Activated CD8-positive, alpha-beta T cell treated with anti-CD3 and anti-CD28 coated beads for 36 hours (primary cell): Measurements from ENCODE around the gene MMP11. TPM values are rescaled to one million over a fixed set of nuclear protein-coding genes. Genes with fewer than 3 reads are reported as not detected.
A peak's percentile ranks its signal among the peaks of the same experiment; 100 is the strongest.

Experiments used
- ATAC-seq: fragments of 200-7000 bp; cut with Tn5 transposase; one replicate; pipeline ENCODE4 v1.10.0; 2021; ENCODE audit warnings: mild to moderate bottlenecking, moderate library complexity
- CTCF ChIA-PET: fragments of 350-600 bp; sonication (Branson Sonifier 250); formaldehyde crosslinking; loops from one replicate; lab custom pipeline; 2021; ENCODE audit warnings: antibody characterized with exemption; lab: Charles Lee
- POLR2A ChIA-PET: fragments of 350-600 bp; sonication (Branson Sonifier 250); formaldehyde crosslinking; loops from one replicate; lab custom pipeline; 2021; ENCODE audit warnings: antibody characterized with exemption; lab: Charles Lee
- DNase-seq: peaks from one replicate; pipeline ENCODE4 v3.0.0-alpha.2; 2020
- H3K27ac Mint-ChIP-seq: one replicate; pipeline ENCODE4 v1.8.0; 2021; ENCODE audit warnings: mild to moderate bottlenecking, mixed read lengths
- H3K27me3 Mint-ChIP-seq: one replicate; pipeline ENCODE4 v1.8.0; 2021; ENCODE audit warnings: mixed read lengths
- H3K36me3 Mint-ChIP-seq: one replicate; pipeline ENCODE4 v1.8.0; 2021; ENCODE audit warnings: low read depth, mixed read lengths
- H3K4me1 Mint-ChIP-seq: one replicate; pipeline ENCODE4 v1.8.0; 2021; ENCODE audit warnings: low read depth, mixed read lengths
- H3K4me3 Mint-ChIP-seq: one replicate; pipeline ENCODE4 v1.8.0; 2021; ENCODE audit warnings: mild to moderate bottlenecking, moderate library complexity, mixed read lengths
- H3K9me3 Mint-ChIP-seq: one replicate; pipeline ENCODE4 v1.8.0; 2021; ENCODE audit warnings: mixed read lengths
- CTCF ChIP-seq: fragments of 200-600 bp; IDR thresholded peaks from one replicate; pipeline ENCODE4 v1.8.0; 2022; ENCODE audit warnings: antibody characterized with exemption, mild to moderate bottlenecking
- intact Hi-C: fragments of 100-400 bp; cut with micrococcal nuclease; formaldehyde crosslinking; loops from one replicate; pipeline ENCODE4 v1.10.0; 2022
- total RNA-seq, 2 experiments: library from RNA; stranded (reverse); gene quantifications; one replicate each; pipeline ENCODE4 v1.2.3, GENCODE V29; 2021

Gene MMP11
- total RNA-seq, 2 experiments from 2014 or later, result 0.85 to 1.4 TPM

DNA sequence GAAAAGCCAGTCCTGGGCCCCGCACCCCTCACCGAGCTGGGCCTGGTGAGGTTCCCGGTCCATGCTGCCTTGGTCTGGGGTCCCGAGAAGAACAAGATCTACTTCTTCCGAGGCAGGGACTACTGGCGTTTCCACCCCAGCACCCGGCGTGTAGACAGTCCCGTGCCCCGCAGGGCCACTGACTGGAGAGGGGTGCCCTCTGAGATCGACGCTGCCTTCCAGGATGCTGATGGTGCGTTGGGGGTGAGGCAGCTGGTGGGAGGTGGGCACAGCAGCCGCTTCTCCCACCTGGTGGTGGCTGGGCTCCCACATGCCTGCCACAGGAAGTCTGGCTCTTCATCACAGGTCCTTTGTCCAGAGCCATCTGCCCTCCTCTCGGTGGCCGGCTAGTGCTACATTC, 9.6 kb downstream of the MMP11 start:
- Mint-ChIP-seq H3K36me3 (no peaks in the 10 kb centered on the region), H3K27ac (no peak overlapping the region), H3K27me3 (no peaks in the 10 kb centered on the region), H3K4me3 (no peak overlapping the region), H3K9me3 (no peaks in the 10 kb centered on the region), H3K4me1 (peaks cover 13% of the 10 kb centered on the region)
- ChIA-PET POLR2A (interaction anchor here (0.7 kb wide), 1 partner anchor 104 kb away, joined by 3 read pairs; no protein-coding TSS in a partner anchor), CTCF (no interaction called here)
- no peak for DNase-seq
- intact Hi-C loops, result no loop called here
- ATAC-seq, result no peak
- TF ChIP-seq CTCF, result no peak

DNA sequence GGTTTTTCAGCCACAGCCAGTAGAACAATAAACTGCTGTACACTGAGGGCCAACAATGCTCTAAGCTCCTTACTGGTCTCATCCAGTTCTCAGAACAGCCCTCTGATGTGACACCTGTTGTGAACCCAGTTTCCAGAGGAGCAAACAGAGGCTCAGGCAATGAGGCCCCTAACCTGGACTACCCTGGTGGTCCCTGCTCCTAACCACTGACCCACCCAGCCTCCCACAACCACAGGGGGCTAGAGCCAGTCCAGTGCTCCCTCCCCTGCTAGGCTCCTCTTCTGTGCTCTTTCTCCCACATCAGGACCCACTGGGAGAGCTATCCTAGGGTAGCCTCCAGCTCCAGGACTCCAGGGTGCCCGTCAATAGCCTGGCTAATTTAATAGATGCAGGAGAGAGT, 10.1 kb downstream of the MMP11 start:
- intact Hi-C loops, result no loop called here
- no peak overlapping the region for H3K27ac Mint-ChIP-seq

GRCh38 chr22:23783265-23784150, 10.9 kb downstream of the MMP11 start:
- CTCF ChIA-PET, result no interaction called here
- no peak for ATAC-seq
- intact Hi-C loops, result no loop called here
- Mint-ChIP-seq H3K27me3 (no peaks in the 10 kb centered on the region), H3K36me3 (no peaks in the 10 kb centered on the region), H3K9me3 (no peaks in the 10 kb centered on the region), H3K27ac (peak overlapping the region; percentile 4), H3K4me1 (peaks cover 20% of the 10 kb centered on the region), H3K4me3 (no peak overlapping the region)
- DNase-seq, result no peak
- no peak for TF ChIP-seq CTCF
- POLR2A ChIA-PET, result interaction anchor here (0.6 to 0.9 kb wide), 3 partner anchors 16 to 188 kb away, joined by 3 to 4 read pairs (median 3); no protein-coding TSS in a partner anchor

More for the DNA sequence above, 10.1 kb downstream of the MMP11 start:
- Mint-ChIP-seq H3K27me3 (no peaks in the 10 kb centered on the region), H3K4me3 (no peak overlapping the region), H3K36me3 (no peaks in the 10 kb centered on the region), H3K9me3 (no peaks in the 10 kb centered on the region), H3K4me1 (peaks cover 16% of the 10 kb centered on the region)
- no peak for ATAC-seq
- ChIA-PET CTCF (no interaction called here), POLR2A (interaction anchor here (0.7 kb wide), 1 partner anchor 104 kb away, joined by 3 read pairs; no protein-coding TSS in a partner anchor)
- DNase-seq, result no peak
- TF ChIP-seq CTCF, result no peak

DNA sequence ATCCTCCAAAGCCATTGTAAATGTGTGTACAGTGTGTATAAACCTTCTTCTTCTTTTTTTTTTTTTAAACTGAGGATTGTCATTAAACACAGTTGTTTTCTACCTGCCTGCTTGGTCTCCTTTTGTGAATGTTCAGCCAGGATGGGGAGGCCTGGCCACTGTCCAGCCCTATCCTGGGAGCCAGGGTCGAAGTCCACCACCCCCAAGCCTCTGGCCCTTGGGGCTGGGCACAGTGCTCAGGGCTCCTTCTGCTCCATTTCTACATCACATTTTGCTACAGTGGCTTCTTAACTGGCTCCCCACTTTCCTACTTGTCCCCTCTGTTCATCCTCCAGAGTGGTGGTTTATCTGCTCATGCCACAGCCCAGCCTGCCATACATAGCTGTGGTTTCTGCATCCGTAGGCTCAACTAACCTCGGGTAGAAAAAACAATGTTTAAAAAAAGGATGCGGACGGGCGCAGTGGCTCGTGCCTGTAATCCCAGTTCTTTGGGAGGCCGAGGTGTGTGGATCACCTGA, 11.6 kb downstream of the MMP11 start:
- Mint-ChIP-seq H3K9me3 (no peaks in the 10 kb centered on the region), H3K36me3 (peaks cover 2% of the 10 kb centered on the region), H3K4me1 (peaks cover 23% of the 10 kb centered on the region), H3K4me3 (no peak overlapping the region), H3K27ac (peak overlapping the region; percentile 10), H3K27me3 (no peaks in the 10 kb centered on the region)
- DNase-seq, result peak; percentile 40
- TF ChIP-seq CTCF, result no peak
- POLR2A ChIA-PET, result interaction anchor here (0.6 to 0.9 kb wide), 3 partner anchors 17 to 188 kb away, joined by 3 to 4 read pairs (median 3); no protein-coding TSS in a partner anchor
- no peak for ATAC-seq
- CTCF ChIA-PET, result no interaction called here
- intact Hi-C loops, result no loop called here
